Type B pancreatic cell (in vitro differentiated cells): Measurements from ENCODE around the gene GSTP1. TPM values are rescaled to one million over a fixed set of nuclear protein-coding genes. Genes with fewer than 3 reads are reported as not detected.
A peak's percentile ranks its signal among the peaks of the same experiment; 100 is the strongest.

Experiments used
- DNase-seq: peaks from one replicate; pipeline ENCODE4 v3.0.0; 2021; ENCODE audit warnings: mixed read lengths; ENCODE audit not compliant: unreplicated experiment; ENCODE audit errors: extremely low spot score
- H3K27ac Mint-ChIP-seq: 2 replicates; pipeline ENCODE4 v1.8.0; 2021; ENCODE audit warnings: mild to moderate bottlenecking, mixed read lengths
- H3K27me3 Mint-ChIP-seq: 2 replicates; pipeline ENCODE4 v1.8.0; 2021; ENCODE audit warnings: mixed read lengths
- H3K36me3 Mint-ChIP-seq: 2 replicates; pipeline ENCODE4 v1.8.0; 2021; ENCODE audit warnings: mixed read lengths
- H3K4me1 Mint-ChIP-seq: one replicate; pipeline ENCODE4 v1.8.0; 2021; ENCODE audit warnings: mixed read lengths; ENCODE audit not compliant: unreplicated experiment
- H3K4me3 Mint-ChIP-seq: 2 replicates; pipeline ENCODE4 v1.8.0; 2021; ENCODE audit warnings: mild to moderate bottlenecking, mixed read lengths
- H3K9me3 Mint-ChIP-seq: 2 replicates; pipeline ENCODE4 v1.8.0; 2021; ENCODE audit warnings: mixed read lengths
- CTCF ChIP-seq: fragments of 200-600 bp; sonication (generic); conservative IDR thresholded peaks from 2 replicates; pipeline ENCODE4 v1.5.0; 2021; ENCODE audit warnings: antibody characterized with exemption, mild to moderate bottlenecking
- long read RNA-seq: library from polyadenylated mRNA; unstranded; transcript quantifications from one replicate; pipeline ENCODE4 v2.0.0, GENCODE V29; 2020
- total RNA-seq: library from RNA; stranded (reverse); gene quantifications from 2 replicates; pipeline ENCODE4 v1.2.1, GENCODE V29; 2021; ENCODE audit warnings: low replicate concordance

Gene GSTP1
- 1,009 and 1,011 TPM in 2 replicates for total RNA-seq
- long read RNA-seq, transcript GSTP1-202 (7 exons, 961 nt), result major isoform, 669 of 732 reads
- long read RNA-seq, partial matches to known transcripts, result 49 of 732 reads
- long read RNA-seq, other reads (novel, unspliced or antisense), result 13 of 732 reads

- peak; percentile 88 for TF ChIP-seq CTCF
- peaks cover 55% of the 10 kb centered on the region for H3K4me1 Mint-ChIP-seq
- peaks cover 26% of the 10 kb centered on the region for H3K27me3 Mint-ChIP-seq
- no peaks in the 10 kb centered on the region for H3K9me3 Mint-ChIP-seq
- peak within 1 kb of the TSS; percentile 95 for H3K27ac Mint-ChIP-seq
- DNase-seq, result peak; percentile 92
- peak within 1 kb of the TSS; percentile 99 for H3K4me3 Mint-ChIP-seq
- H3K36me3 Mint-ChIP-seq, result peaks cover 25% of the 10 kb centered on the region
Measured at GRCh38 chr11:67583247-67584204, at the start of gene GSTP1. Gene GSTP1, plus strand, starts transcription at chr11:67583812. Its CDS starts 32 bp downstream, at chr11:67583844.

- DNase-seq, result no peak
- no peak overlapping the region for H3K27ac Mint-ChIP-seq
- no peaks in the 10 kb centered on the region for H3K4me1 Mint-ChIP-seq
- TF ChIP-seq CTCF, result no peak
- peaks cover 4% of the 10 kb centered on the region for H3K27me3 Mint-ChIP-seq
- no peak overlapping the region for H3K4me3 Mint-ChIP-seq
- H3K36me3 Mint-ChIP-seq, result no peaks in the 10 kb centered on the region
- H3K9me3 Mint-ChIP-seq, result no peaks in the 10 kb centered on the region
Measured at GRCh38 chr11:67534070-67534679, 49.4 kb upstream of the GSTP1 start.

DNA sequence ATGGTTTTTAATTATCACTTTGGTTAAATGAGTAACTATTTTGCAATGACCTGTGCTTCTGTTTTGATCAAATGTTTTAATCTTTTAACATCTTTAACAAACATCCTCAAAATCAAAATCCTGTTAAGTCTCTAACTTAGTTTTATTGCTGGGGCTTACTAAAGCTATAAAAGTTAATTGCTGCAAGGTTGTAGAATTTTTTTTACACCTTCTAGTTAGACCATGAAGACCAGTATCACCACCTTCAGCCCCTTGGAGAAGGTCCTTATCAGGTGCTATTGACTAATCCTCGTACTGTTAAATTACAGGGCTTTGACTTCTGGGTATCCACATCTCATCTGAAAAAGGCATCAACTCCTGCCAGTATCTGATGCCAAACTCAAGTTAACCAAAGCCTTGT lies 48.1 kb upstream of the GSTP1 start:
- no peak for TF ChIP-seq CTCF
- H3K27me3 Mint-ChIP-seq, result no peaks in the 10 kb centered on the region
- H3K36me3 Mint-ChIP-seq, result no peaks in the 10 kb centered on the region
- H3K4me3 Mint-ChIP-seq, result no peak overlapping the region
- no peaks in the 10 kb centered on the region for H3K9me3 Mint-ChIP-seq
- H3K27ac Mint-ChIP-seq, result no peak overlapping the region
- H3K4me1 Mint-ChIP-seq, result no peaks in the 10 kb centered on the region
- DNase-seq, result no peak

- Mint-ChIP-seq H3K4me1 (no peaks in the 10 kb centered on the region), H3K9me3 (no peaks in the 10 kb centered on the region), H3K36me3 (no peaks in the 10 kb centered on the region), H3K27me3 (no peaks in the 10 kb centered on the region), H3K4me3 (no peak overlapping the region), H3K27ac (no peak overlapping the region)
- DNase-seq, result no peak
- TF ChIP-seq CTCF, result no peak
Measured at GRCh38 chr11:67538306-67538705, 45.3 kb upstream of the GSTP1 start.

DNA sequence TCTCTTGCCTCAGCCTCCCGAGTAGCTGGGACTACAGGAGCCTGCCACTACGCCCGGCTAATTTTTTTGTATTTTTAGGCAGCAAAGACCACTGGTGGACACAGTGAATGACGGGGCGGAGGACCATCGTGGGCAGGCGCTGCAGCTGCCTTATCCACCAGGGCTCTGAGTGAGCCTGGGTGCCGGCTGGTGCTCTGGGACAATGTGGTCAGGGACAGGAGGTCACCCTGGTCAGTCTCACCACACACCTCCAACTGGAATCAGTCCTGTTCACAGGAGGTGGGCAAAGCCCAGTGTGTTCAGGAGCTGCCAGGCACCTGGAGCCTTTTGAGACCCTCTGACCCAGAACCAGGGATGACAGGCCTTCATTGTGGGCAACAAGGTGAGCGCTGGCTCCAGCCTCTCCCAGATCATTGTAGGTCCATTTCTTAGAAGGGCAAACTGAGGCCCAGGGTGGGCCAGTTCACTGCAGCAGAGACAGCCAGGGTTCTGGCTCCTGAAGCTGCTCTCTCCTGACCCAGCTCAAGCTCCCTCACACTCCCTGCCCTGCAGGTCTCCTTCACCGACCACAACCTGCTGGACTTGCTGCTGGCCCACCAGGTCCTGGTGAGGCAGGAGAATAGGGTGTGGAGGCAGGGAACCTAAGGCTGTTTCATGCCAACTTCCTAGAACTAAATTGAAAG lies 44.6 kb upstream of the GSTP1 start:
- H3K36me3 Mint-ChIP-seq, result no peaks in the 10 kb centered on the region
- no peaks in the 10 kb centered on the region for H3K9me3 Mint-ChIP-seq

More for the DNA sequence above, 44.6 kb upstream of the GSTP1 start:
- H3K27me3 Mint-ChIP-seq, result no peaks in the 10 kb centered on the region
- H3K4me3 Mint-ChIP-seq, result no peak overlapping the region
- H3K27ac Mint-ChIP-seq, result no peak overlapping the region
- no peak for DNase-seq
- no peaks in the 10 kb centered on the region for H3K4me1 Mint-ChIP-seq
- TF ChIP-seq CTCF, result no peak
